HG03103 (cell line): Measurements from ENCODE around the gene PARD6G.

Source experiments
- ATAC-seq: cut with Tn5 transposase; IDR thresholded peaks from one replicate; pipeline ENCODE4 v1.9.1; 2021; ENCODE audit warnings: low read depth; ENCODE audit not compliant: unreplicated experiment

The PARD6G gene

GRCh38 chr18:80192653-80193385, 54.5 kb downstream of the PARD6G start:
- no peak for ATAC-seq

DNA sequence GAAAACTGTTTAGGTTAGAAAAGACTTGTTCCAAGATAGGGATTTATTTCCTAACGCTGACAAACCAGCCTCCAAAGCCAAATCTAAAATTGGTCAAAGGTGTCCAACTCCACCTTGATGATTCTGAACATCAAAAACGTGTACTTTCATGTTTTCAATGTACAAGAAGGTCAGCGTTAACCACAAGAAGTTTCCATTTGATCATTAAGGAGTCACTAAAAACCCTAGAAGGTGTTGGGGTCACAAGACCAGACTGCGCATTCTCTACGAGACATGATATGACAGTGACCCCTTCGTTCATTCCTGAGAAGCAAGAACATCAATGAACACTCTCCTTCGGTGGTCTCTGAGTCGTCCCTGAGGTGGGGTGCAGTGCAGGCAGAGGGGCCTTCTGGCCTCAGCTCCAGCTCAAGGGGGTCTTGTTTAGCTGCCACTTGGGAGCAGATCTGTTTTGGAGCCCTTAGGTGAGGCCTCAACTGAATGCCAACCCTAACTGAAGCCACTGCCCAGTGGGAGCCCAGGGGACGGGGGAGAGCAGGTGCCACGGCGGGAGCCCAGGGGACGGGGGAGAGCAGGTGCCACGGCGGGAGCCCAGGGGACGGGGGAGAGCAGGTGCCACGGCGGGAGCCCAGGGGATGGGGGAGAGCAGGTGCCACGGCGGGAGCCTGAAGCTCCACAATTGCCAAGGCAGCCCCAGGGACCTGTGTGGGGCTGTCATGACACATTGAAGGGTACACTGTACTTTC, 55.2 kb downstream of the PARD6G start:
- no peak for ATAC-seq

- ATAC-seq: no peak
Observed at GRCh38 chr18:80191264-80191663, 56.0 kb downstream of the PARD6G start.

- no peak for ATAC-seq
Observed at GRCh38 chr18:80190311-80190710, 57.0 kb downstream of the PARD6G start.

- no peak for ATAC-seq
Observed at GRCh38 chr18:80189531-80189865, 57.8 kb downstream of the PARD6G start.

GRCh38 chr18:80188643-80189530, 58.4 kb downstream of the PARD6G start:
- ATAC-seq: no peak

DNA sequence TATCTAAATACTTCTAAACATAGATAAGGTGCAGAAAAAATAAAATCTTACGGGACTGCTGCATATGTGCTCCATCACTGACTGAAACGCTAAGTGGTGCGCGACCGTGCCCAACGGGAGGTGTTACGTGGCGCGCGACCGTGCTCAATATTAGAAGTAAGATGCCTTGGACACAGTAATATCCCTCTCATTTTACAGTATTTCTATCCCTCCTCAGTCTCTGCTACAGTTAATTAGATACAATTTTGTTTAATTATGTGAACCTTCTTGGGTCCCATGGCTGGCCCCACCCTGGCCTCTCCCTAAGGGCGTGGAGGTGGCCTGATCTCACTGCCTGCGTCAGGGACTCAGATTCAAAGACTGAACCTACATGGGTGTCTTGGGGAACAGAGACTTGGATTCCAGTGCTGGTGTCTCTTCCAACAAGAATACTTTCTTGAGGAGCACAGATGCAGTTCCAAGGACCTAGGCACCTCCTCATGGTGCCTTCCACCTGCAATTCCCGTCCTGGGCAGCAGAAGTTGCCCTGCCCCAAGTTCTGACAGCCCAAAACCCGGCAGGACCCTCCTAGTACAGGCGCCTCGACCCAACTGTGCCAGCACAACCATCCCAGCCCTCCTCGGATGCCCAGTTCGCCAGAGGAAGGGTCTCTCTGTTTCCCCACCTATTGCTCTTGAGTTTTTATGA, 59.2 kb downstream of the PARD6G start:
- no peak for ATAC-seq

DNA sequence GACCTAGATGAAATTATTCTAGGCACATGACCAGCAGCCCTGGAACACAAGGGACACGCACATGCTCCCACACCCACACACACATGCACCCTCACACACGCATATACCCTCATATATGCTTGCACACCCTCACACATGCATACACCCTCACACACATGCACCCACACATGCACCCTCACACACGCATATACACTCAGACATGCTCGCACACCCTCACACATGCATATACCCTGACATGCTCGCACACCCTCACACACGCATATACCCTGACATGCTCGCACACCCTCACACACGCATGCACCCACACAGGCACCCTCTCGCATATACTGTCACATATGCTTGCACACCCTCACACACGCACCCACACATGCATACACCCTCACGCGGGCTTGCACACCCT, 61.8 kb downstream of the PARD6G start:
- no peak for ATAC-seq

- ATAC-seq: no peak
Observed at GRCh38 chr18:80184243-80184772, 63.0 kb downstream of the PARD6G start.

DNA sequence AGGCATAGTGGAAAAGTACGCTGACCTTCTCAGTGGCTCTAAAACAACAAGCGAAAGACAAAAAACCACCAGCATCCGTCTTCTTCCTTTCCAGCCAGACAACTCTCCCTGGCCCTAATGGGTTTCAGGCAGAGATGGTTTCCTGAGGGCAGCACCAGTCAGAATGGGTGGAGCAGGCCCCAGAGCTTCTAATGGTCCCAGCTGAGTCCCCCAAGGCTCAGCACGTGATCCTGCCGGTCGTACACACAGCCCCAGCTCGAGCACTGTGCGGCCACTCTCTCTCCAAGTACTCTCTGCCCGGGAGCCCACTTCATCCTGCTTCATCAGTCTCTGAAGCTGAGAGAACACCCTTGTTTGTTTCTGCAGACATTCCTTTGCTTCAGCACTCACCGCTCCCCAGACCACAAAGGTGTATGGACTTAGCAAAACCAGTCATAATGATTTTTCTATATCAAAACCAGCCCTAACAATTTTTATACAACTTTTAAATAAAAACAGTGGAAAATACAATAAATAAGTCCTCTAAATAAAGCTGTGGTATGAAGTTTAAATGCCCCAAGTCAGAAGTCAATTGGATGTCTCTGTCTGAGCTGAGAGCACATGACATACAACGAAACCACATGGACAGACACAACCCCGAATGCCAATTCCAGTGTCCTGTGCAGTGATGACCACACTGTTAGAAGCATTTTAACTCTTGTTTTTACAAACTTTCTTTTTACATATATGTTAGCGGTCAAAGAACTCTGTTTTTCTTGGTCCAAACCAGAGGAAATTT, 63.9 kb downstream of the PARD6G start:
- ATAC-seq: no peak

- ATAC-seq: no peak
Observed at GRCh38 chr18:80182855-80183254, 64.5 kb downstream of the PARD6G start.

DNA sequence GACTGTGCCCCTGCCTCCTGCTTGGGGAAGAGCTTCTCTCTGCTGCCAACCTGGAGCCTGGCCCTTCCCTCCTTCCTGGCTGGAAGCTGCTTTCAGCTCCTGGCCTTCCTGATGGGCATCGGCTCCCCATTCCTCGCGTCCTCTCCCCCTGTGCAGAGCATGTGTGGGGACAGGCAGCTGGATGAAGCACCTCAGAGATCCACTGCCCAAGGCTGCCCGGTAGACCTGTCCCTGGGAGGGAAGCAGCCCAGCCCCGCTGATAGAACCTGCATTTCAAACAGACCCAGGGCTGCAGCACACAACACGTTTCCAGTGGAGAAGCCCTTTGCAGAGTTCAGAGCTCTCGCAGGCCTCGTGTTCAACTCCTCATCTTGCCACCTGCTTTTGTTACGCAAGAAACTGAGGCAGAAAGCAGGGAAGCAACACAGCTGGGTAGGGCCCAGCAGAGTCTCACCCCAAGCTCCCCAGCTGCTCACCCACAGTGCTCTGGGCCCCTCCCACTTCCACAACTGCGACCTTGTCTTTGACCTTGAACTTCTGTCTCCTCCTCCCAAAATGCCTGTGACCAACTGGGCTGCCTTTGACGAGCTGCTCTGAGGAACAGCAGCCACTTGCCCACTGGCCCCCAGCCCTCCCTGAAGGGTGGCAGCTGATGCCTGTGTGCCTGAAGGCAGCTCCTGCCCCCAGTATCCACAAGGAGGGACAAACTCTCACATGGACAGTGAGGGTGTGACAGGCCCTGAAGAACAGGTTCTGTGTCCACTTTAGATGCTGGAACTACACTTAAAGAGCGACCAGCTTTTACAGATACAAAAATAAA, 65.5 kb downstream of the PARD6G start:
- ATAC-seq: no peak

- ATAC-seq: no peak
Observed at GRCh38 chr18:80180778-80181564, 66.3 kb downstream of the PARD6G start.

DNA sequence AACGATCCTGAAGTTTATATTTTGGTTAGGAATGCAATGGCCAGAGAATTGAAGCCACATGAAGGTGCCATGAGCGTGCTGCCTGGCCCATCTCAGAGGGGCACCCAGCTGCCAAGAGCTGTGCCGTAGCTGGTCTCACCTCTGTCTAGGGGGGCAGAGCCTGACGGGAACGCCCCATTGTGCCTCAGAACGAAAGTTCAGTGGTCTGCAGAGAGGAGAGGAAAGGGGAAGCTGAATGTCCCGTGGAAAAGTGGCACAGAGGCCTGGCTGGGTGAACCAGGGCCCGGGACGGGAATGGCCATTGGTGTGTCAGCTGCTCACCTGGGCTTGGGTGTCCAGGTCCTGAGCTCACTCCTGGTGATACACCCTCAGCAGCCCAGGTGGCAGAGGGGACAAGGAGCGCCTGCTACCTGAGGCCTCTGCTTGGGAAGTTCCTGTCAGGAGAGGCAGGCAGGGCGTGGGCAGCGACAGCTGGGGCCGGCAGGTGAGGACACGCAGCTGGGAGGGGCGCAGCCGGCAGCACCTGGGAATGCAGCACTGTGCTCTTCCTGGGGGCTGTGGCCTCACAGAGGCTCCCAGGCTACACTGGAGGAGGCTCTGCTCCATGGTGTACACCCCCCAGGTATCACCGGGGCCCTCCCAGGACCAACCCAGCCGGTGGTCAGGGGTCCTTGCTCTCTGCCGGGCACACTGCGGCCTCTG, 67.3 kb downstream of the PARD6G start:
- ATAC-seq: no peak

DNA sequence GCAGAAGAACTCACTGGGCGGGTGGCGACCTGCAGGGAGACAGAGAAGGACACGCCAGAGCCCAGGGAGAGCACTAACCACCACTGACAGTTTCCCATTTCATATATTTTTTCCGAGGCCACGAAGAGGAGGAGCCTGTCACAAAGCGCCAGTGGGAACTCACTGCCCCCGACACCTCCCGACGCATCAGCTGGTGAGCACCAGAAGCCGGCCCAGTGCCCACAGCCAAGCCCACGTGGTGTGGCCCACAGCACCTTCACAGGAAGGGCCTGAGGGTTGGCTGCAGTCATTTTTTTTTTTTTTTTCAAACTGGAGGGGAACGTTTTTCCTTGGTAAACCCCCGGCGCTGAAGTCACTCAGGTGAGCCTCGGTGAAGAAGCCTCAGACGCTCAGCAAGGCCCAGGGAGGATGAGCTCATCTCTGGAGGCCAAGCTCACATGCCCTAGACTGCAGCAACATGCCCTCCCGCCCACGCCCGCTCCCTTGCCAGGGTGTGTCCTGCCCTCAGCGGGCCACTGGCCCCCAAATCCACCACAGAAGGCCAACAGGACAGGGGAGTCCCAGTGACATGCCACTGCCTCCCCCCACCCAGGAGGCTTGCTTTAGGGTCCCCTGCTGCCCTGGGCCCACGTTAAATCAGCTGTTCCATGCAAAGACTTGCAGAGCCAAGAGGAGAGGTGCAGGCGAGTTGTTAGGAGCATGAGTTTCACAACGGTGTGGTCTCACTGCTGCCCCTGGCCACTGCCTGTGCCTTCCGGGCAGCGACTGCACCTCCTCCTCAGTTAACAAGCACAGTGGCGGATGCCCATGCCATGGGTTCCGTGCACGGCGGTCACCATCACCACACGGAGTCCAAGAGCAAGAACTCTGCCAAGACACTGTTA, 68.1 kb downstream of the PARD6G start:
- ATAC-seq: no peak

DNA sequence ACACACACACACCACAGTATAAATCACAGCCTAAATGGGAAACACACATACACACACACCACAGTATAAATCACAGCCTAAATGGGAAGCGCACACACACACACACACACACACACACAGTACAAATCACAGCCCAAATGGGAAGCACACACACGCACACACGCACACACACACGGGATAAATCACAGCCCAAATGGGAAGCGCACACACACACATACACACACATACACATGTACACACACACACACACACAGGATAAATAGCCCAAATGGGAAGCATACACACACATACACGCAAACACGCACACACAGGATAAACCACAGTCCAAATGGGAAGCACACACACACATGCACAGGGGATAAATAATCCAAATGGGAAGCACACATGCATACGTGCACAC, 70.2 kb downstream of the PARD6G start:
- no peak for ATAC-seq
